NCI-H1694 treated with DMSO at 0.1 percent for 48 hours (cell line): ENCODE data around the gene SH3BP2.

Experiments used
- DNase-seq: peaks from one replicate; lab custom pipeline; 2025; lab: John Stamatoyannopoulos, UW

The SH3BP2 gene

DNA sequence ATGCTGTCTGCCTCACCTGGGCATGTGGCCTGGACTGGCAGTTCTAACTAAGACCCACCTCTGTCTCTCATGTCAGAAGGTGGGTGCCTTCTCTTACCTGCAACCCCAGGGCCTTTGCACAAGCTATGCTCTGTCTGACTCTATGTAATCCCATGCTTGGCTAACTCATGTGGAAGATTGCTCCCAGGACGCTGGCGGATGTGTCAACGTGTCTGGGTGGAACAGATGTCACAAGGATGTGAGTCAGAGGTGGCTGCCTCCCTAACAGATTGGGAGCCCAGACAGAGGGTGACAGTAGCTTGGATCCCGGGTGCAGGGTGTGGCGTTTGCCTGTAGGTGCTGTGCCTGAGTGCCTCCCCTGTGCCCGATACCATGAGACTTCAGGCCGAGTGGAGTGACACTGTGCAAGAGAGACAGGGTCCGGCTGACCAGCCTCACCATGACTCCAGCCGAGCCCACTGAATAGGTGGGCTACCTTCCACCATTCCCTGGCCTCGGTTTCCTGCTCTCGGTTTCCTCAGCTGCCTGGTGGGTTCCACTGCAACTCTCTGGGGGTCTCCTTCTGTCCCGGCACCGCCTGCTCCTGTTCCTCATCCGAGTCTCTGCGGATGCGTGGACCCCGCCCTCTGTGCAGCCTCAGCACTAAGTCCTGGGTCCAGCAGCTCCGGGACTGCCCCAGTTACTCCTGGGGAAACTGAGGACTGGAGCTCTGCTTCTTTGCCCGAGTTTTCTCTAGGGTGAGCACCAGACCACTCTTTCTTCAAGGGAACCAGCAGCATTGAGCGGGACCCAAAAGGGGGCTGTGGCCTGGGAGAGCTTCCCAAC, 11.0 kb downstream of the SH3BP2 start:
- peak; percentile 73 for DNase-seq

DNA sequence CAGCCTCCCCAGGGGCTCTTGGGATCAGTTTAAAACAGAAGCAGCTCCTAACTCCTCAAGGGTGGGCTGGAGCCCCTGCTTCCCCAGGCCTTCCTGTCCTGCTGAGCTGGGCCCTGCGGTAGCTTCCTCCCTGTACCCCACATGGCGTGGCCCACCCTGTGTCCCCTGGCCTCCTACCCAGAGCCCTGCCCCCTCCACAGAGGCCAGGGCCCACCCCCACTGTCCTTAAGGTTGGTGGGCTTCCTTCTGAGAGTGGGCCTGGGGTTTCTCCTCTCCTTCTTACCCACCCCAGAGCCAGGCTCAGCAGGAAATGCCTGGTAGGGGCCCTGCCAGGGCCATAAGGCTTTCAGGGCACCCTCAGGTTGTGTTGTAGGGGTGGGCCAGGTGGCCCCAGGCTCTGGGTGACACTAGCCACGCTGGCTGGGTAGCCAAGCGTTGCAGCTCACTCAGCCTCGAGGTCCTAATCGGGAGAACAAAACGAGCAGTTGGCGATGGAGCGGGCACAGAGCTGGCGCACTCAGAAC, 11.6 kb downstream of the SH3BP2 start:
- DNase-seq, result no peak

DNA sequence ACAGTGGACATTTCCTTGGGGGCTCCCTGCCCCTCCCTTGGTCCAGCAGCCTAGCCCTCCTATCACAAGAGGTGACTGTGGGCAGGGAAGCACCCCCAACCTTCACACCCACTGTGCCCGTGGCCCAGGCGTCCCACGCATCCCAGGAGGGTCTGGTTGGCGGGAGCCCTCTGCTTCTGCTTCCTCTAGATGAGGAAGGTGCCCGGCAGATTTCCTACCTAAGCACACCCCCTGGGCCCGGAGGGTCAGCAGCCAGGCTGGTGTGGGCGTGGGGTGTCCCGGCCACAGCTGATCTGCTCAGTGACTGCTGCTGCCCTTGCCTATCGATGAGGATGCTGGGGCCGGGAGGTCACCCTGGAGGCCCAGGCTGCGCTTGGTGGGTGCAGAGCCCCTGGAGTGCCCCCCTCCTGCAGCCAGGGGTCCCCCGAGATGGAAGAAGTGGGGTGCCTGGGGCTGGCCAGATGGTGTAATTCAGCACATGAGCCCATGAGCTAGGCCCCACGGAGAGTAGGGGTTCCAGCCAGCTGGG, 12.2 kb downstream of the SH3BP2 start:
- DNase-seq, result no peak

DNA sequence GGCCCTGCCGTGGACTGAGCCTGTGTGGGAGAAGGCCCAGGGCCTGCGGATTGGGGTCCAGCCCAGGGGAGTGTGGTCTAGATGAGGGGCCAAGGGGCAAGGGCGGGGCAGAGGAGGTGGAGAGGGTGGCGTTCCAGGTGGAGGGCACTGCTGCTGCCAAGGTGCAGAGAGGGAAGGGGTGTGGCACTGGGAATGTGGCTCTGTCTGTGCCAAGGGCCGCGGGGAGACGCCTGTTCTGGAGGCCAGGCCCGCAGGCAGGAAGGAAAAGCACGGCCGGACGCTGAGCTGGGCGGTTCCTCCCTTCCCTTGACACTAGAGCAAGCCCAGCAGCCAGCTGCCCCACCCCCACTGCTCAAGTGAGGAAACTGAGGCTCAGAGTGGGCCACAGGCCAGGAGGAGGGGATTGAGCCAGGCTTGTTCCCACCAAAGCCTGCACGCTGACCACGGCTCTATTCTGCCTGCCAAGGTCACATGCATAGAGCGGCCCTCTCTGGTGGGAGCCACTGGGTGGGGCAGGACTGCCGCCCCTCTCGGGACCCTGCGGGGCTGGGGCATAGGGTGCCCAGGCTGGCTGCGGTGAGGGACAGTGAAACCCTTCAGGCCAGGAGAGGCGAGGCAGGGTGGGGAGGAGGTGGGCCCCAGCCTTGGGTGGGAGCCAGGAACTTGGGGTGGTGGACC, 13.0 kb downstream of the SH3BP2 start:
- DNase-seq, result no peak

DNA sequence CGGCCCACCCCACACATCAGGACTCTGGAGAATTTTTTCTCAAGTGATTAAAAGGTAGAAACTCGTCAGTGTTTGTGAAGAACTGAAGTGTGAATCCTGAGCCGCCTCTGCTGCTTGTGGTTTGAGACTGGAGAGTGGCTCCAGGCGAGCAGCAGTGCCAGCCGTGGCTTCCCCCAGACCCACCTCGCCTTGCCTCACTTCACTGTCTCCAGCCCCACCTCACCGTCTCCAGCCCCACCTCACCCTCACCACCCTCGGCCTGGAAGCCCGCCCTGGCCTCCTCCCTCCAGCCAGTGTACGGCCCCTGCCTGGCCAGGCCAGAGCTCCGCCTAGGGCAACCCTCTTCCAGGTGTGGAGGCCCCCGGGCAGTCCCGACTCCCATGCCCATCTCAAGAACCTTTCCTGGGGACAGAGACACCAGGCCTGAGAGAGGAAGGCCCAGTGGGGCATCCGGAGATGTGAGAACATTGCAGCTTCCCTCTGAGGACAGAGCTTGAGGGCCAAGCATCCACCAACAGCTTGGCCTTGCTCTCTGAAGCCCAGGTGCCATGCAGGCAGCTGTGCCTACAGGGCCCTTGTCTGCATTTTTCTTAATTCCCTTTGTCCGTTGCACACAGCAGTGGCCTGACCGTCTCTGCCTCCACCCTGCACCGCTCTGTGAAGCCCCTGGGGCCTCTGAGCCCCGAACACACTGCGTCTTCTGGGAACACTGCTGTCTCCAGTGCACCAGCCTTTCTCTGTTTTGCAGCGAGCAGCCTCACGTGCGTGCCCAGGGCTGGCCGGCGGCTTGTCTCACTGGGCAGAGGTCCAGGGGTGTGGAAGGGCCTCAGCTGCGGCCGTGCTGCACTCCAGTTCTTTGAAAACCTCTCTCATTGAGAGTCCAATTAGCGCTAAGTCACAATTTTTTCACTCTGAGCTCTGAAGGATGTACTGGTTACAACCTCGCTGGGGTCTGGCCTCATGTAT, 13.8 kb downstream of the SH3BP2 start:
- DNase-seq, result no peak

DNA sequence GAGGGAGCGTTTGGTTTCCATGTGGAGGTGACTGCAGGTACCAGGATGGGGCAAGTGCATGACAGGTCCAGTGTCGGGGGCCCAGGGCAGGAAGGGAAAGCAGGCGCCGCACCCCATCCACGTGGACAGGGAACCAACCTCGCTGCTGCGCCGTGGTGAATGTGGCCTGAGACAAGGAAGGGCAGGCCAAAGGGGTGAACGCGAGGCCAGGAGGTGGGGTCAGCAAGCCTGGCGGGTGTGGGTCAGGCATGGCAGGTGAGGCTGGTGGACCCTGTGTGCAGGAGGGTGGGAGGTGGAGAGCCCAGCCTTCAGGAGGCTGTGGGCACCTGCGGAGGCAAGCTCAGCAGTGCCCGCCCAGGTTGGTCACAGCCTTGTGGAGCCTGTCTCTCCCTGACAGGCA, 14.7 kb downstream of the SH3BP2 start:
- no peak for DNase-seq

DNA sequence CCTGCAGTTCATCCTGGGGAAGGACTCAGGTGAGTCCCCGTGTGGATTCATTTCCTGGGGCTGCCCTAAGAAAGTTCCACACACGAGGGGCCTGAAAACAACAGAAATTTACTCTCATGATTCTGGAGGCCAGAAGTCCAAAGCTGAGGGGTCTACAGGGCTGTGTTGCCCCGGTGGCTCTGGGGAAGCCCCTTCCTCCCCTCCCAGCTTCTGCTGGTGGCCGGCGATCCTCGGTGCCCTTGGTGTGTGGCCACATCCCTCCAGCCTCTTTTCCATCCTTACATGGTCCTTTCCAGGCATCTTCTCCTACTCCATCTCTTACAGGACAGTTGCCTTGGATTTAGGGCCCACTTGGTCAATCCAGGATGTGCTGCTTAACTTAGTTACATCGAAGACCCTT, 15.1 kb downstream of the SH3BP2 start:
- DNase-seq, result no peak

DNA sequence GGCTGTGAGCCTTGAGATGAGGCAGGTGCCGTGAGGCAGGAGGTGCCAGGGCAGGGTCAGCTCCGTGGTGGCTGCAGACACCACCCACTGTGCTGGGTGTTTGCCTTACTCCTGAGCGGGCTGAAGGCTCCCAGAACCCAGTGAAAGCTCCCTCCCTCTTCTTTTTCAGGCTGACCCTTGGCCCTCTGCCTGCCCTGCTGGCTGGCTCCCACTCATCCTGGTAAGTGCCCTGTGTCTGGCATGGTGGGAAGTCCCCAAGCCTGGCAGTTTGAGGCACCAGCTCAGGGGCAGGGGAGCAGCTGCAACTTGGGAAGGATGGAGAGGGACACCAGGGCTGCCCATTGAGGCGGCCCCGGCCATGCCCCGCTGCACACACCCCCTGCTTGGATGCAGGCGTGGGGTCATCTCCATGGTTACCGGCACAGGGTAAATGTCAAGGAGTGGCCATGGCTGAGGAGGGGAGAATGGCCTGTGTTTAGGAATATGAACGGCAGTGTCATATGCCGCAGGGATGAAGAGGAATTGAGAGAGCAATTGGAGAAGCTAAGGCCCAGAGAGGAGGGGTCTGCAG, 16.8 kb downstream of the SH3BP2 start:
- DNase-seq, result no peak

DNA sequence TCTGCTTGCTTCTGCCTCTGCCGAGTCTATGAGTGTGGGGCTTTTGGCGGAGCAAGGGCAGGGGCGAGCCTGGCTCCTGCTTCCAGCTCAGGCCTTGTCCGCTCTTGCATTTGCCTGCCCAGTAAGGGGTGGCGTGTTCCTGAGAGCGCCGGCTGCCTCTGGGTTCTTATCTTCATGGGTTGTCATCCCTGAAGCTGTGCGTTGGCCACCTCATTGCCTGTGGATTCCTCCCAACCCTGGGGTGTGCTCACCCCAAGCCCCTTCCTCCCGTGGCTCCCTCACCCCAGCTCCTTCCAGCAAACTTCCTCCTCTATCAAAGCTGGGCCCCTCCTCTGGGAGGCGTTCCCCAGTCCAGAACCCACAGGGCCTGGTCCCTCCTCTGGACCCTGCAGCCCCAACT, 17.5 kb downstream of the SH3BP2 start:
- DNase-seq, result no peak

DNA sequence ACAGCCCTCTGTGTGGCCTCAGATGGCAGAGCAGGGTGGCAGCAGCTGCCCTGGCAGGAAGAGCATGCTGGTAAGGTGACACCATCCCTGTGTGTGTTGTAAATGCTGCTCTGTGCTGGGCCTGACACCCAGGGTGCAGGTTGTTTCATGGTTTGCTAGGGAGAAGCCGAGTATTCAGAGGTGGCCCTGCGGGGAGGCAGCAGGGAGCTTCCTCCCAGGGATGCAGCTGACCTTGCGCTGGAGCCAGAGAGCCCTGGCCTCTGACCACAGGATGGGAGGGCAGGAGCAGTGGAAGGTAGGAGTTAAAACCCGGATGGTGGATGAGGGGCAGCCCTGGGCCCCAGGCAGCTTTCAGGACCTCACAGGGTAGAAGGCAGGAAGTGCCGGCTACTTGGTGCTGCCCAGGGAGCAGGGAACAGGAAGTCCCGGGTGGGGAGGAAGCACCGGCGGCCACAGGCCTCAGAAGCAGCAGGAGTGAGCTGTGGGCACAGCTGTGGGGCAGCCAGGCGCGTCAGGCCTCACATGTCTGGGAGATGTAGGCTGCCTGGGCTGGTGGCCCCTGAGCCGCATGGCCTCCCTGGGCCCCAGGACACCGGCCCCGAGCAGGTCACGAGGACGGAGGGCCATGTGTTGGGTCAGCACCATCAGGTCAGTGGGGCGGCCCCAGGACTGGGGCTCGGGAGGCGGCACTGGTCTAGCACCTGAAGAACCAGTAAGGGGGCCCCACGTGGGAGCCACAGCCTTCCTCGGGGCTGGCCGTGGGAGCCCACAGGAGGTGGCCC, 19.1 kb downstream of the SH3BP2 start:
- DNase-seq, result no peak

DNA sequence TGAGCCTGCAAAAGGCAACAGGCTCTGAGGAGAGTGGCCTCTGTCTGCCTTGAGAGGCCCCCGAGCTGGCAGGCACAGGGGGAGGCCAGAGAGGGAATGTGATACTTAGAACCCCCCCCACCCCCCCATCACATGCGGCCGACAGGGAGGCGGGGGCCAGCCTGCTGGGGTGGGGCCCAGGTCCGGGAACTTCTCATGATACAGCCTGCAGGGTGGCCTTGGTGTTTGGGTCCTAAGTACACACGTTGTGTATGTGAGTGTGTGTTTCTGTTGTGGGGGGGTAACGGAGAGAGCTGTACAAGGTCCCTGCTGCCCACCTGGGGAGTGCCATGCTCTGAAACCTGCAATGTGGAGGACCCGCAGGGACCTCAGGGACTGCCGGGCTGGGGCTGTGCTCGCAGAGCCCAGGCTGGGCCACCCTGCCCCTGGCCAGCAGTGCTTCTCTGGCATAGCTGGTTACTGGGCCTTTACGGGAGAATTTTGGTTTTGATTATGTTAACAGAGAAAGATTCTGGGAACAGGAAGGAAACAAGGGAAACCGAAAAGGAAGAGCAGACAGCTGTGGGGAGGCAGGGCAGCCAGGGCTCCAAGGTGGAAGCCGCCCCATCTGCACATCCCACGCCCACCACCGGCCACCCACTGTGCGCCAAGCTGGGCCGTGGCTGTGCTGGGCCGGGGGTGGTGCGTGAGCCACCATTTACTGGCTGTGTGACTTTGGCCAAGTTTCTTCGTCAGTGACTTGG, 19.9 kb downstream of the SH3BP2 start:
- no peak for DNase-seq

DNA sequence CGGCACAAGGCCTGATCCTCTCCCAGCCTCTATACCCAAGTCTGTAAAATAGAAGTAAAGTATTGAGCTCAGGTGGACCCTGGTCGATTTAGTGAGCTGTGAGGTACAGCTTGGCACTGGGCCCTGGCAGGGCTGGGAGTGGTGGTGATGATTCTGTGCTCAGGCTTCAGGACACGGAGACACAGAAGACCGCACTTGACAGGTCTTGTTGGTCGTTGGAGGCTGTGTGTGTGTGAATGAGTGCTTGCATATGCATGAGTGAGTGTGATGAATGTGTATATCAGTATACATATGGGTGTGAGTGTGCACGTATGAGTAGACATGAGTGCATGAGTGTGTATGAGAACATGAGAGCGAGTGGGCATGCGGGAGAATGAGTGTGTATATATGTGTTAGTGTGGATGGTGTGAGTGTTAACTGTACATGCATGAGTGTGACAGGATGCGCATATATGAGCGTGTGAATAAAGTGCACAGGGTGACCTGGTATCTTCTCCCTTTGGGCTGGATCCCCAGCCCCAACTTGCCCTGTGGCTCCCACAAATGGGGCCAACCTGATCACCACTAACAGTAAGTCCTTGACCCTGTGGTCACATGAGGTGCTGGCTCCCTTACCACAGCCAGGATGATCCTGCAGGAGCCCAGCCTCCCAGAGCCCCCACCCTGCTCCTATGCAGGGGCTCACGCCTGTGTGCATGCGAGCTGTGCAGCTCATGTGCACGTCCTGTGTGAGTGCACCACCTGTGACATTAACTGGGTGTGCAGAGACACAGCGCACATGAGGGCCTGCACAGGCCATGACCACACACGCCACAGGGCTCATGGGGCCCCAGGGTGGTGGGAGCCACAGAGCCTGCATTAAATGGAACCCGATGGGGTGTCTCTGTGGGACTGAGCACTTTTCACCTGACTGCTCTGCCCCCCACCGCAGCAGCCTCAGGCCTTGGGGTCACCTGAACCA, 20.8 kb downstream of the SH3BP2 start:
- DNase-seq, result no peak

DNA sequence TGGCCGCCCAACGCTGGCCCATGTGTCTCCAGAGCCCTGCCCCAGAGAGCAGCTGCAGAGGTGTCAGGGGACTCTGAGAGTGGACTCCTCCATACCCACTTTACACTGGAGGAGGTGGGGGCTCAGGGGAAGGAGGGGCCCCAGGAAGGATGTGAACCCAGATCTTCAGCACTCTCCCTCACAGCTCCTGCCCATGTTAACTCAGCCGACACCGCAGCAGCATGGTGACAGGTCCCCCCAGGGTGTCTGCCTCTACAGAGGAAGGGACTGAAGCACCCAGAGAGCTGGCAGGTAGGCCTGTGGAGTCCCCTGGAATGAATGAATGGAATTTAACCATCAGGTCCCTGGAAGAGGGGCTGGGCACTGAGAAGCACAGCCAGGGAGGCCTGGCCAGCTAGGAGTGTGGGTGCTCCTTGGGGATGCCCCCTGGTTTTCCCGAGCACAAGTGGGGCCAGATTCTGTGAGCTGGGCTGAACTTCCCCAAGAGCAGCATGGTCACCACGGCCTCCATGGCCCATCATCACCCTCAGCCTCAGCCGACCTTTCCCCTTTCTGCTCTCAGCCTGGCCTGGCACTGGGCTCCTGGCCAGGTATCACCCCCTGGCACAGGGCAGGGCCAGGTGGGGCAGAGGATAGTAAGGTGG, 21.9 kb downstream of the SH3BP2 start:
- DNase-seq, result no peak

DNA sequence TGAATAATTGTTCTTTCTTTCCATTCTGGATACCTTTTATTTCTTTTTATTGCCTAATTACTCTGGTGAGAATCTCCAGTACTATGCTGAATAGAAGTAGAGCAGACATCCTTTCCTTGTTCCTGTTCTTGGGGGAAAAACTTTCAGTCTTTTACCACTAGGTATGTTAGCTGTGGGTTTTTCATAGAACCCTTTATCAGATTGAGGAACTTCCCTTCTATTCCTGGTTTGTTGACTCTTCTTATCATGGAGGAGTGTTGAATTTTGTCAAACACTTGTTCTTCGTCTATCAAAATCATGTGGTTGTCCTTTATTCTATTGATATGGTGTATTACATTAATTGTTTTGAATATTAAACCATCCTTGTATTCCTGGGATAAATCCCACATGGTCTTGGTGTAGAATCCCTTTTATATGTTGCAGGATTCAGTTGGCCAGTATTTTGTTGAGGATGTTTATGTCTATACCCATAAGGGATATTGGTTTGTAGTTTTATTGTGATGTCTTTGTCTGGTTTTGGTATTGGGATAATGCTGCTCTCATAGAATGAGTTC, 23.6 kb downstream of the SH3BP2 start:
- DNase-seq, result no peak

DNA sequence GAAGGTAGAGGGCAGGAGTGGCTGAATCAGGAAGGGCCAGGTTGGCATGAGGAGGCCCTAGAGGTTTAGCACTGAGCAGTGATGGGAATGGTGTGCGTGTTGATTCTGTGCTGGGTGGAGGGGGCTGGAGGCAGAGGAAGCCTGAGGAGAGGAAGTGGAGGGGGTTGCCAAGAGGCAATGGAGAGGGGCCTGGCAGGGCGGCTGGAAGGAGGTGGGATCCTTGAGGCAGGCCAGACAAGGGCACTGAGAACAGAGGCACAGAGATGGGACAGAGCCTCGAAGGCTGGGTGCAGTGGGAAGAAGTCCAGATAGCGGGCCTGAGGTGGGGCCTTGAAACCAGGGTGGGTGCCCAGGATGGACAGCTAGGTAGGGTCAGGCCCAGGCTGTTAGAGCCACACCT, 24.3 kb downstream of the SH3BP2 start:
- no peak for DNase-seq

DNA sequence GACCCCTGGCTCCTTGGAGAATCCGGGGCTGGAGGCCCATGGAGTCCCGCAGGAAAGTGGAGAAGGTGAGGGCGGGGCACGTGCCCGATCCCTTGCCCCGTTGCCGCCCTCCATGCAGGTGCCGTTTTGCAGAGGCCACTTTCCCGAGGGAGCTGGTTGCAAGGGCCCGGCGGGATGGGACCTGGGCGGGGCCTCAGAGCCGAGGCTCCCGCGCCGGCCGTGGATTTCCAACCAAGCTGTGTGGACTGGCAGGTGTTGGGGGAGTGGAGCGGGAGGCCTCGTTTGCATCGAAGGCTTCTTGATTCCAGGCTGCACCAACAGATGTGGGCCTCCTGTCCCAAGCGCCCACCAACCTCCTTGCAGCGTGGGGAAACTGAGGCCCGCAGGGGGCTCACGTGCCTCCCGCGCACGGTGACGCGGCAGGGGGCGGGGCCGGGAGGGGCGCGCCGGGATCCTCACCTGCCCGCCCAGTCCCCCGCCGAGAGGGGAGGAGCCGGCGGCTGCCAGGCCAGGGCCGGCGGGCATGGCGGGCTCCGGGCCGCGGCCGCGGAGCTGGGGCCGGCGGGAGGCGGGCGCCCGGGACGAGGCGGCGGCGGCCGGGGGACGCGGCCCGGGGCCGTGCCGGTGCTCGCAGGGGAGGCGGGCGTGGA, 24.9 kb downstream of the SH3BP2 start:
- DNase-seq, result no peak

DNA sequence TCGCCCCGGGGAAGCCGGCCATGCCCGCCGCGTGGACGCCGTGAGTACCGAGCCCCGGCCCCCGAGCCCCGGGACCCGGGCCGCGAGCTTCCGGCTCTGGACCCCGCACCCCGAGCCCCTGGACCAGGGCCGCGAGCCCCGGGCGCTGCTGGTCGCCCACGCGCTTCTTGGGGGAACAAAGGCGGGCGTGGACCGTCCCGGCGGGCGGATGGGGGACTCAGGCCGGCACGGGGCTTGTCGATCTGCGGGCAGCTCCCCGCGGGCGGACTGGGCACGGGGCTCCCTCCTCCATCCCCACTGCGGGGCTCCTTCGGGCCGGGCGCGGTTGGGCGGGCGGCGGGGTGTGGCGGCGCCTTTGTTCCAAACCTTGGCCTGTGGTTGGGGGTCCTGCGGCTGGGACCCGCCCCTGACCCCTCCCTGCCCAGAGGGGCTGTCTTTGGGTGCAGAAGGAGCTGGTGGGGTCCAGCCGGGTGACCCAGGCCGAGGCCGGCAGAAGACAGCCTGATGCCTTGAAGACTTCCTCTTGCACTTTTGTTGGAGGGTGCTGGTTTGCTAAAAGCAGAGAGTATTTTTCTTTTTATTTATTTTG, 25.6 kb downstream of the SH3BP2 start:
- no peak for DNase-seq
